ENCODE data around the gene CAMK2A.

CAMK2A gene

DNA sequence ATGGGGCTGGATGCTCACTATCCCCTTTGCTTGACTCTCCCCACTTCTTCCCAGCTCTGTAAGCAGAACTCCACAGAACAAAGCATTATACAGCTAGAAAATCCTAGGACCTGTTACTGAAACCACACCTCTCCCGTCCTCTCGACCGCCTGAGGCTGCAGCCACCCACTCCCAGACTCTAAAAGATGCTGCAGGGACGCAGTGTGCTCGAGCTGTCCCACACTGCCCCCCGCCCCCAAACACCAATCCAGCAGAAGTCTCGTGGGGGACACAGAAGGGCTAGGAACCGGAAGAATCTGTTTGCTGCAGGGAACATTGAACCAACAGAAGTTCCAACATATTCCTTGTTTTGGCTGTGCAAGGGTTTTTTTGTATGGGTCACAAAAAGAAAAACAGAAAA, 7.6 kb downstream of the CAMK2A start:
- H3K4me3 ChIP-seq (ENCODE audit: low read depth, low read length): no peak overlapping the region
- DNase-seq (ENCODE audit: low read depth): no peak
- TF ChIP-seq CTCF (conservative IDR thresholded peaks at IDR 0.05; ENCODE audit: low read depth, low read length): no peak

DNA sequence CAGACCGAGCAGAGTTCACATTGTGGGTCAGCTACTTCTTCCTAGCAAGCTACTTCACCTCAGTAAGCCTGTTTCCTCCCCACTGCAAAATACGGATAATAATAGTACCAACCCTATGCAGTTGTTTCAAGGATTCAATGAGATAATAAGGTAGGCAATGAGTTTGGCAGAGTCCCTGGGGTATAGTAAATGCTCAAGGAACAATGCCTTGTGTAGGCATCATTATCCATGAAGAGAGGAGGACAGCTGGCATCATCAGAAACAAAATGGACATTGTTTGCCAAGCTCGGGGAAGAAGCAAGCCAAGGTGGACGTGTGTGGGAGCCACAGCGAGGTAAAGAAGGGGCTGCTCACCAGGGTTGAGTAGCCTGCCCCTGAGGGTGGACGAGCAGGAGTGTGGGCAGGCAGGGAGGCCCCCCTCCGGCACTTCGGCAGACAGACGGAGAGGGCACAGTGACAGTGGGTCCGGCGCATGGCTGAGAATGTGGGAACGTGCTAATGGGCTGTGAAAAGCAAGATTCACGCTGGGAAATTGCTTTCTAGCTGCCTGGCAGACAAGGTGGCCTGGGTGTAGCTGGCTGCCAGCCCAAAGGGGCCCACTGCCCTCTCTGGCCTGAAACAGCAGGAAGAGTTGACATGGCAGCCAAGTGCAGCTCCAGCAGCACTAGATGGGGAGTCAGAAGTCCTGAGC, 10.1 kb downstream of the CAMK2A start:
- H3K4me3 ChIP-seq (ENCODE audit: low read depth, low read length): no peak overlapping the region
- DNase-seq (ENCODE audit: low read depth): no peak
- TF ChIP-seq CTCF (conservative IDR thresholded peaks at IDR 0.05; ENCODE audit: low read depth, low read length): no peak

DNA sequence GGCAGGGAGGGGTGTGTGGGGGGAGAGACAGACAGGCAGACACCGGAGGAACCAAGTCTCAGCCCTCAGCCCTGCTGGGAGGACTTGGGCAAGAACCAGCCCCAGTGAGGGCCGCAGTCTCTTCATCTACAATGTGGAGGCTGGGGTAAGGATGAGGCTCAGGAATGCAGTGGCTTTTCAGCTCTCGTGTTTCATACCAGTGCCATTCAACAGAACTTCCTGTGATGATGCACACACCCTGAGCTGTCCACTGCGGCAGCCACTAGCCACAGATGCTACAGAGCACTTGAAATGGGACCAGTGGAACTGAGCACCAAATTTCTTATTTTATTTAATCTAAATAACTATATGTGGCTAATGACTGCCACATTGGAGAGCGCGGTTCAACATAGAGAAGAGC, 10.7 kb downstream of the CAMK2A start:
- peak; percentile 87 for DNase-seq (ENCODE audit: low read depth)
- TF ChIP-seq CTCF (conservative IDR thresholded peaks at IDR 0.05; ENCODE audit: low read depth, low read length): no peak
- no peak overlapping the region for H3K4me3 ChIP-seq (ENCODE audit: low read depth, low read length)

GRCh38 chr5:150278046-150278730, 11.4 kb downstream of the CAMK2A start:
- H3K4me3 ChIP-seq (ENCODE audit: low read depth, low read length): no peak overlapping the region
- TF ChIP-seq CTCF (conservative IDR thresholded peaks at IDR 0.05; ENCODE audit: low read depth, low read length): no peak
- DNase-seq (ENCODE audit: low read depth): peak; percentile 61

DNA sequence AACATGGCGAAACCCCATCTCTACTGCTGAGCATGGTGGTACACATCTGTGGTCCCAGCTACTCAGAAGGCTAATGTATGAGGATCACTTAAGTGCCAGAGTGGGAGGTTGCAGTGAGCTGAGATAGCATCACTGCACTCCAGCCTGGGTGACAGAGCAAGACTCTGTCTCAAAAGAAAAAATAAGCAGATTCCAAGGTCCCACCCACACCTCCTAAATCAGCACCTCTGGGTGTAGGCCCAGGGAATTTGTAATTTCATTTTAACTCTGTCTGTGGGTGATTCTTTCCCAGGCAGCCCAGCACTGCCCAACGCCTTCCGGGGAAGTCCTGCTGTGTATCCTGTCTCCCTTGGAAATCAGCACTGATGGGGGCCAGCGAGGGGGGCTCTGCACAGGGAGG, 12.5 kb downstream of the CAMK2A start:
- H3K4me3 ChIP-seq (ENCODE audit: low read depth, low read length): no peak overlapping the region
- DNase-seq (ENCODE audit: low read depth): no peak
- no peak for TF ChIP-seq CTCF (conservative IDR thresholded peaks at IDR 0.05; ENCODE audit: low read depth, low read length)

GRCh38 chr5:150274811-150275210, 14.8 kb downstream of the CAMK2A start:
- H3K4me3 ChIP-seq (ENCODE audit: low read depth, low read length): no peak overlapping the region
- no peak for TF ChIP-seq CTCF (conservative IDR thresholded peaks at IDR 0.05; ENCODE audit: low read depth, low read length)
- no peak for DNase-seq (ENCODE audit: low read depth)

- no peak overlapping the region for H3K4me3 ChIP-seq (ENCODE audit: low read depth, low read length)
- DNase-seq (ENCODE audit: low read depth): peak; percentile 66
- peak; percentile 77 for TF ChIP-seq CTCF (conservative IDR thresholded peaks at IDR 0.05; ENCODE audit: low read depth, low read length)
Observed at GRCh38 chr5:150272531-150272930, 17.0 kb downstream of the CAMK2A start.

Measured in choroid plexus epithelial cell (primary cell).